GM11168 (cell line): ENCODE data around the gene B4GALNT4.
"Not testable (repeated sequence)": the region's sequence is repeated elsewhere in the genome, so short reads cannot be mapped to it uniquely, and the experiment has no call there.

Experiments
- in situ Hi-C: fragments of 300-500 bp; cut with MboI; formaldehyde crosslinking; loops from one replicate; pipeline ENCODE4 v1.12.0; 2022; ENCODE audit warnings: low sequenced_read_pairs; ENCODE audit not compliant: unreplicated experiment

Gene B4GALNT4

DNA sequence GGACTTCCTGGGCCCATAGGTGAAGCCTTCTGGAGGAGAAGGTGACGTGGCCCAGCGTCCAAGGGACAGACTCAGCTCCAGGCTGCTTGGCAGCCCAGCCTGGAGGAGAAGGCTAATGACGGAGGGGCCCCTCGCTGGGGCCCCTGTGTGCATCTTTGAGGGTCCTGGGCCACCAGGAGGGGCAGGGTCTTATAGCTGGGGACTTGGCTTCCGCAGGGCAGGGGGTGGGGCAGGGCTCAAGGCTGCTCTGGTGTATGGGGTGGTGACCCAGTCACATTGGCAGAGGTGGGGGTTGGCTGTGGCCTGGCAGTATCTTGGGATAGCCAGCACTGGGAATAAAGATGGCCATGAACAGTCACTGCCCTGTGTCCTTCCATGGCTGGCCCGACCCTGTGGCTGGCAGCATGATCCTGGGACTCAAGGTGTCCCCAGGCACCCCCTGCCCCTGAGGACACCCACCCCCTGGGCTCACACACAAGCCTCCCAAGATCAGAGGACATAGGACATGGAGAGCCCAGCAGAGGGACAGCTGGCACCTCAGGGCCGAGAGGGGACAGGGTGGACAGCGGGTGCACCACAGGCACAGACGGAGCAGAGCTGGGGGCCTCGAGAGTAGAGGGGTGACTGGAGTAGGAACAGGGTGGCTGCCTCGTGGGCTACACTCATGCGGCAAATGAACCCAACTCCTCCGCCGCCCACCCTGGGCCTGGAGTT is 35.4 kb downstream of the B4GALNT4 start:
- in situ Hi-C loops, result no loop called here

DNA sequence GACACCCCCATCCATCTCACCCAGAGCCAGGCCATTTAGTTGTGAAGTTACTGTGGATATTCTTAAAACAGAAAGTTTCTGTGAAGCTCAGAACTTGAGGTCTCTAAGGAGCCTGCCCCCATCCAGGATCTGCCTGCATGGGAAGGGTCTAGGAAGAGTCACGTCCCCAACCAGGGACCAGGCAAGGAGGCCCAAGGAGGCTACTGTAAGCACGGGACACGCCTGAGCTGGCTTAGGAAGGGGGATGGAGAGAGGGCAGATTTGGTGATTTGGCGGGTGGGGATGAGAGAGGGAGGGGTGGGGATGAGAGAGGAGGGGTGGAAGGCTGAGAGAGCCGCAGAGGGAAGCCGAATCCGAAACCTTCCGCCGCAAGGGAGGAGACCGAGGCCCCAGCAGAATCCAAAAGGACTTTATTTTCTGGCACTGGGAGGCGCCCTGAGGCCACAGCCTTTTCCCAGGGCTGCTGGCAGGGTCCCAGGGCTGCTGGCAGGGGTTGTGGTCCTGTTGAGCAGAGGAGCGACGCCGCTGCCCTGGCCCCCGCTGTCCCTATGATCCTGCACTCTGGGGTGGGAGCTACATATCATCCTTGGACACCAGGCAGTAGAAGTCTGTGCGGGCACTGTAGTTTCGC is 36.1 kb downstream of the B4GALNT4 start:
- in situ Hi-C loops, result no loop called here

DNA sequence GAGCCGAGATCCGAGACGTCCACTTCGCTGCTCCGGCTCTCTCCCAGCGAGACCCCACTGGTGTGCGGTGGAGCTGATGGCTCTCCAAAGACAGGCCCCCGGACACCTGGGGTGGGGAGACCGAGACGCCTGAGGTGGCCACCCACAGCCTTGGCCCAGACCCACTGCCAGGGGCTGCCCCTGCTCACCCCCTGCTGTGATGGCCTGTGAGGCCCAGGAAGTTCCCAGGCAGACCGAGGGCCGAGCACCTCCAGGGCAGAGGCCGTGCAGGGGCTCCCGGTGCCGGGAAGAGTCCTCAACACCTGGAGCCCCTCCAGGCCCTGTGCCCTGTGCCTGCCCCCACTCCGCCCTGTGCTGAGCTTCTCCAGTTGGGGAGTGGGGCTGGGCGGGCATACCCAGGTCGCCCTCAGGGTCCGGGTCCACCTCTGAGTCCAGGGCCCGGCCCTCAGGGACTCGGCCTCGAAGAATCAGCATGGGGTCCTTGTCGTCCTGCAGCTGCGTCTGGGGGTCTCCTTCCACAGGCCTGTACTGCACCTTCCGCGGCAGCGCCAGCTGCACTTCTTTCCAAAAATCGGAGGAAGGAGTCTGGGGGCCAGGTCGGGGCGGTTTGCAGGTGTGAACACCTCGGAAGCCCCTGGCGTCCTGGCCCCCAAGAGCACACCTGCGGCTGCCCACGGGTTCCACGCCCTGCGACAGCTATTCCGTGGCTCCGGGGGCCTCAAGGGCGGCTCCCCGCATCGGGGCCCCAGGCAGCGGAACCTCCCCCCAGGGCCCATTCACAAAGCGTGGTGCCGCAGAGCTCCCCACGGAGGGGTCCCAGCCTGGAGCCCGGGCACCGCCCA is 36.9 kb downstream of the B4GALNT4 start:
- in situ Hi-C loops, result no loop called here

DNA sequence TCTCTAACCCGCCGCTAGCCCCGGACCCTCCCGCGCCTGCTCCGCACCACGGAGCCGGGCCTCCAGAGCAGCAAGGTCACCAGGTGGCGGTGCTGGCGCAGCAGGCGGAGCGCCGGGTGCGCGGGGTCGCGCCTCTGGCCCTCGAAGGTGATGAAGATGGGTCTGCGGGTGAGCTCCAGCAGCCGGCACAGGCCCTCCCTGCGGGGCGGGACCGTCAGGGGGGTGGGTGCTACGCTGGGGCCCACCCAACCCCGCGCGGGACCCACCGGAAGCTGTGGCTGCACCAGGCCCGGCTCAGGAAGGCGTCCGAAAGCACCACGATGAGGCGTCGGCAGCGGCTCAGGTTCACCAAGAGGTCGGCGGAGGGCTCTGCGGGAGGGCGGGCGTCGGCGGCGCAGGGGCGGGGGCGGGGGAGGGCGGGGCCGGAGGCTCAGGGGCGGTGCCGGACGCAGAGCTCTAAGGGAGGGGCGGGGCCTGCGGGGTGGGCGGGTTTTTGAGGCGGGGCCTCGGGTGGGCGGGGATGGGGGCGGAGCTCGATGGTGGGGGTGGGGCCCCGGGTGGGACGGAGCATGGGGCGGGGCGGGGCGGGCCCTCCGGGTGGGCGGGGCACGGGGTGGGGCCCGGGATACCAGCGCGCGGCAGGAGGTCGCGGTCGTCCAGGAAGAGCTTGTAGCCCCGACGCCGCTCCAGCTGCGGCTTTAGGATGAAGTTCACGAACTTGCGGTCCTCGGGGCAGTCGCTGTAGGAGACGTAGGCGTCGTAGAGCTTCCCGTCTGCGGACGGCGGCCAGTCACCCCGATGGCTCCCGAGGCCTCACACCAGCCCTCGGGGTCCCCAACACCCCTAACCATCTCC is 37.7 kb downstream of the B4GALNT4 start:
- in situ Hi-C loops, result no loop called here

DNA sequence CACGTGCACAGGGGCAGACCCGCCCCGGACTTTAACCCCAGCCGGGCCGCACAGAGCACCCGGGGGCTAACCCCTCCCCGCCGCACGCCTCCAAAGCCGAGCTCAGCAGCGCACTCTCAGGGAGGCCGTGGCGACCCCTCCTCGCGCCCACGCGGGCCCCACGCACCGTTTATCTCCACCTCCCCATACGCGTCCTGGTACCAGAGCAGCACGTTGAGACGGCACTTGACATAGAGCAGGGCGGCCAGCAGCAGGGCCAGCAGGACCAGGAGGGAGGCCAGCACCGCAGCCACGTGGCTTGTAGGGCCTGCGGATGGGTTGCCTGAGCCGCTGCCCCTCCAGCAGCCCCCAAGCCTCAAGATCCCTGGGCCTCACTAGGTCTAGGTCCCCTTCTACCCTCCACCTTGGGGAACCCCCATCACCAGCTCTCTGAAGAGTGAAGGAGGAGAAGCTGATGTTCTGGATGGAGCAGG is 38.4 kb downstream of the B4GALNT4 start:
- in situ Hi-C loops, result no loop called here

DNA sequence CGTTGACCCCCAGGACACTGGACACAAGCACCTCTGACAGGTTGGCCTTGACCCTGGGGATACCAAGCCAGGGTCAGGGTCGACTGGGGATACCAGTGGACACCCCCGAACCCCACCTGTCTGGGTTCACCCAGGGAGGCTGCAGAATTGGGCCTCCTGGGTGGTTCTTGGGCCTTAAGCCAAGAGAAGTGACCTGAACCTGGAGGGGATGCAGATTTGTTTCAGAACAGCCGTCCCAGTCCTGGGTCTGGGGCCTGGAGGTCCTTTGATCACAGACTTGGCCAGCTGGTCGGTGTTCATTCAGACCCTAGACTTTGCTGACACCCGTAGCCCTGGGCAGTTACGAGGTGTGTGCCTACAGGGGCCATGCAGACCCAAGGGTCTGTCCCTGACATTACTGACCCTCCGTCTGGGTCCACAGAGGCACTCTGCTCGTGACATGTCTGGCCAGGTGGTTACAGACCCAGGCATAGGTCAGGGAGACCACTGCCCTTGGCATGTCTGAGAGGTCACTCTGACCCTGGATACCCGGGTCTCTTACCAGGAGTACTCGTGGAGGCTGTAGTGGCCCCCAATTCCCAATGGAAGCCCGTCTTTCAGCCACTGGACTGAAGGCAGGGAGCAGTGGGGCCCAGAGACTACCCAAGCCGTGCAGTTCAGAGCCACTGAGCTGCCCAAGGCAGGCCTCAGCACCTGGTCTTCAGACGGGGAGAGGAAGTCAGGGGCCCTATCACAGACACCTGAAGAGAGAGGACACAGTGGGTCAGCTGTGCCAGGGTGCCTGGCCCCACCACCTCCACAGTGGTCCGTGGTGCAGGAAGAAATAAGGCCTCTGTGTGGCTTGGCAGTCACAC is 39.1 kb downstream of the B4GALNT4 start:
- in situ Hi-C loops, result no loop called here

DNA sequence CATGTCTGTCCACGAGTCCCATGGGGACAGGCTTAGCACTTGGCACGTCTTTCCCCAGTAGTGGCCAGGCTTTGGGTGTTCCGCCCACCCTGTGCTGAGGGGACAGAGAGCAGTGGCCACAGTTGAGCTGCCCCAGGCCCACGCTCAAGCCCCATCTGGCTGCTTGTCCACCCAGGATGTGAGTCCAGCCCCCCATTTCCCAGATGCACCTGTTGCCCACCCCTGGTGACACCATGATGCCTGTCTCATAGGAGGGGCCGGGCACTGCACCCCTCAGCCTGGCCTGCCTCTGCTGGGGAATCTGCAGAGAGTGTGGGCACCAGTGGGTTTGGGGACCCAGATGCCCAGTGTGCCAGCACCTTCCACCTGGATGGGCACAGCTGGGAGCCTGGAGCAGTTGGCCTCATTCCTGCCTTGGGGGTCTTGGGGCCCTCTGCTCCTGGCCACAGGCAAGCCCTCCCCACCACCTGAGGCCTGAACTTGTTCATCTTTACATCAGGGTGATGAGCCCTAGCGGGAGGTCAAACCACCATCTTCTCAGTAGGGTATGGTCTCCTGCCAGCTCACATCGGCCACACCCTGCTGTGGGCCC is 39.8 kb downstream of the B4GALNT4 start:
- in situ Hi-C loops, result no loop called here

DNA sequence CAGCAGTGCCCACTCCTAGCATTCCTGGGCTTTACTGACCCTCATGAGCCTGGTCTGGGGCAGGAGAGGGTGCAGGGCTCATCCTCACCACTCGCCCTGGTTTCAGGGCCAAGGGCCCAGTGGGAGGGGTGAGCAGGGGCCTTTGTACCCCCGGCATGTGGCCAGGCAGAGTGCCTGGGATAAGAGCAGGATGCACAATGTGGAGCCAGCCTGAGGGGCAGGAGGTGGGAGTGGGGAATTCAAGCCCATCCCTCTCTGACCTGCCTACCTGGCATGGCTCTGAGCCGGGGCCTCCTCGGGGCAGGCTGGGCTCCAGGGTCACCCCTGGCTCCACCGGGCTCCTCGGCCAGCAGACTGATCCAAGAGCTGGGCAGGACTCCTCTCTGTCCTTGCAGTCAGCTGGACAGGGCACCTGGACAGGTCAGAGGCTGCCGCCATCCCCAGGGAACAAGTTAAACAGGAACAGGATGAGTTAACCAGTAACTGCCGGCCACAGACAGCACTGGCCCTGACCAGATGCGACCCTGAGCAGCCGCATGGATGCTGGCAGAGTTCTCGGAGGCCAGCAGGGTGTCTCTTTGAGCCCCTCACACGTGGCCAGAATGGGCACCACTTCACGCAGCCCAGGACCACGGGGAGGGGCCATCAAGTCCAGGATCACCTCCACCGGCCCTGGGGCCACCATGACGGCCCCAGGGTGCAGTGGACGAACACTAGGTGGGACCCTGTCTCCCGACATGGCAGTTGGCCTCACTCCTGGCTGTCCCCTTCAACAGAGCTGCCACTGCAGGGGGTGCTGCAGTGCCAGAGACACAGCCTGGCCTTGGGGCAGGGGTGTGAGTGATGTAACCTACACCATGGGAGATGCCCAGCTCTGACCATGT is 40.5 kb downstream of the B4GALNT4 start:
- in situ Hi-C loops, result no loop called here

DNA sequence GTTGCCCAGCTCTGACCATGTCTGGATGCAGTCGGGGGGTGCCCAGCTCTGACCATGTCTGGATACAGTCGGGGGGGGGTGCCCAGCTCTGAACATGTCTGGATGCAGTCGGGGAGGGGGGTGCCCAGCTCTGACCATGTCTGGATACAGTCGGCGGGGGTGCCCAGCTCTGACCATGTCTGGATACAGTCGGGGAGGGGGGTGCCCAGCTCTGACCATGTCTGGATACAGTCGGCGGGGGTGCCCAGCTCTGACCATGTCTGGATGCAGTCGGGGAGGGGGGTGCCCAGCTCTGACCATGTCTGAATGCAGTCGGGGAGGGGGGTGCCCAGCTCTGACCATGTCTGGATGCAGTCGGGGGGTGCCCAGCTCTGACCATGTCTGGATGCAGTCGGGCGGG is 41.4 kb downstream of the B4GALNT4 start:
- in situ Hi-C loops, result not testable (repeated sequence)

DNA sequence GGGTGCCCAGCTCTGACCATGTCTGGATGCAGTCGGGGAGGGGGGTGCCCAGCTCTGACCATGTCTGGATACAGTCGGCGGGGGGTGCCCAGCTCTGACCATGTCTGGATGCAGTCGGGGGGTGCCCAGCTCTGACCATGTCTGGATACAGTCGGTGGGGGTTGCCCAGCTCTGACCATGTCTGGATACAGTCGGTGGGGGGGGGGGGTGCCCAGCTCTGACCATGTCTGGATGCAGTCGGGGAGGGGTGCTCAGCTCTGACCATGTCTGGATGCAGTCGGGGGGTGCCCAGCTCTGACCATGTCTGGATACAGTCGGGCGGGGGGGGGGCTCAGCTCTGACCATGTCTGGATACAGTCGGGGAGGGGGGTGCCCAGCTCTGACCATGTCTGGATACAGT is 42.2 kb downstream of the B4GALNT4 start:
- in situ Hi-C loops, result not testable (repeated sequence)

DNA sequence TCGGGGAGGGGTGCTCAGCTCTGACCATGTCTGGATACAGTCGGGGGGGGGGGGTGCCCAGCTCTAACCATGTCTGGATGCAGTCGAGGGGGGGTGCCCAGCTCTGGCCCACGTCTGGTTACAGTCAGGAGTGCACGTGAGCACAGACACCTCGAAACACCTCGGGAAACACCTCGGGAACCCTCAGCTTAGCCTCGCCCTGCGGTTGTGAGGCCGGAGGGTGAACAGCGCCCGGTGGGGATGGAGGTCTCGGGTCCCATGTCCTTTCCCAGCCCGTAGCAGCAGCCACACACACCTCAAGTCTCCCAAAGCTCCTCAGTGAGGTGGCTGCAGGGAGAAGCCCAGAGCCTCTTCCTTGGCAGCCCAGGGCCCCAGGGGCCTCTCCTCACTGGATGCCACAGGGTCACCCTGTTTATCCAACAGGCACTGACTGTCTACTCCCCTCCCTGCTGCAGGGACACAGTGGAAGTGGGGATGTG is 43.4 kb downstream of the B4GALNT4 start:
- in situ Hi-C loops, result no loop called here

DNA sequence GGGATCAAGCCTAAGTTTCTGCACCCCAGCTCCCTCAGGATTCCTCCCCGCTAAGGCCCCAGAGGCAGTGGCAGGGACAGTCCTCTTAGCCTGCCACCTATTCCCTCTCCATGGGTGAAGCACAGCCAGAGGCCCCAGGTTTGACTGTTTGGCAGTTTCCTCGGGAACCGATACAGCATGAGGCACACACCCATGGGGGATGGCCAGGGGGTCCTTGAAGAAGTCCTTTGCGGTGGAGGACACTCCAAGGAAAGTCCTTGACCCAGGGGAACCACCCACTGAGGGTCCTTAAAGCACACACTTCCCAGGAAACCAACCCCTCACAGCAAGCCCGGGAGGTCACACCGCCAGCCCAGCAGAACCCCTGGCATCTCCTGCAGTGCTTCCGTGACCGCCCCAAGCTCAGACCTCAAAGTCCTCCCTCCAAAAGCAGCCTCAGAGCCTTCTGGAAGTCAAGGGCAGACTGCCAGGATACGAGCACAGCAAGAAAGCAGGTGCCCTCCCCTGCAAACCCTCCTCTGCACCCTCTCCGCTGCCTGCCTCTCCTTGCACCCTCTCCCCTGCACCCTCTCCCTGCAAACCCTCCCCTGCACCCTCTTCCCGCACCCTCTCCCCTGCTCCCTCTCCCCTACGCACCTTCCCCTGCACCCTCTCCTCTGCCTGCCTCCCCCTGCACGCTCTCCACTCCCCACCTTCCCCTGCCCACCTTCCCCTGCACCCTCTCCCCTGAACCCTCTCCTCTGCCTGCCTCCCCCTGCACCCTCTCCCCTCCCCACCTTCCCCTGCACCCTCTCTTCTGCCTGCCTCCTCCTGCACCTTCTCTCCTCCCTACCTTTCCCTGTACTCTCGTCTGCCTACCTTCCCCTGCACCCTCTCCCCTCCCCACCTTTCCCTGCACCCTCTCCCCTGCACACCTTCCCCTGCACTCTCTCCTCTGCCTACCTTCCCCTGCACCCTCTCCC is 44.1 kb downstream of the B4GALNT4 start:
- in situ Hi-C loops, result no loop called here

DNA sequence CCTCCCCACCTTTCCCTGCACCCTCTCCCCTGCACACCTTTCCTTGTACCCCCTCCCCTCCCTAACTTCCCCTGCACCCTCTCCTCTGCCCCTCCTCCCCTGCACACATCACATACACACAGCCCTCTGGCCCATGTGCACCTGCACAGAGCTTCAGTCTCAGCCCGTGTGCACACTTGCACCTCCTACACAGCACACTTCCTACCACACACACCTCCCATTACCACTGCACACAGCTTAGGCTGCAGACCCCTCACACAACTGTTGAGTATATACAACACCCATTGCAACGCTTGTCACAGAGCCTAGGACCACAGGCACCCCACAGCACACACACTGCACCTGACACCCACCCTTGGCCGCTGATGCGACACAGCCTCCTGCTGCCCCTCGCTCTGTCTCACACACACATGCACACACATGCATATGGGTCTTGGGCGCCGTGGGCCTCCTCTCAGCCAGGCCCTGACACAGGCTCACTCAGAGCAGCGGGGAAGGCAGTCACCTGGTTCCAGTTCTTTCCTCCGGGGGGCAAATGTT is 45.1 kb downstream of the B4GALNT4 start:
- in situ Hi-C loops, result no loop called here

DNA sequence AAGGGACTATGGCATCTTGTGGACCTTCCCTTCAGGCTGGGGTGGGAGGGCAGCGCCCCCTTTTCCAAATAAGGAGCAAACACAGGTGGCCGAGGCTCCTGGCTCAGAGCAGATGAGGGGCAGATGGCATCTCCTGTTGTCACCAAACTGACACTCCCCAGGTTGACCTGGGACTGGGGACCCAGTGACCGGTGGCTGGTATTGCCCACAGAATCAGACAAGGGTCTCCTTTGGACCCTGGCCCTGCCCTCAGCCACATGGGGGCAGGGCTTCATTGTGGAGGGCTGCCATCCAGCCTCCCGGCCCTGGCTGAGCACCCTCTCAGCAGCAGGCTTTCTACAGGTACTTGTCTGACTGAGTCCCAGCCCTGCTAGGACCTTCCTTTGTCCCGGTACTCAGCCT is 46.3 kb downstream of the B4GALNT4 start:
- in situ Hi-C loops, result no loop called here

DNA sequence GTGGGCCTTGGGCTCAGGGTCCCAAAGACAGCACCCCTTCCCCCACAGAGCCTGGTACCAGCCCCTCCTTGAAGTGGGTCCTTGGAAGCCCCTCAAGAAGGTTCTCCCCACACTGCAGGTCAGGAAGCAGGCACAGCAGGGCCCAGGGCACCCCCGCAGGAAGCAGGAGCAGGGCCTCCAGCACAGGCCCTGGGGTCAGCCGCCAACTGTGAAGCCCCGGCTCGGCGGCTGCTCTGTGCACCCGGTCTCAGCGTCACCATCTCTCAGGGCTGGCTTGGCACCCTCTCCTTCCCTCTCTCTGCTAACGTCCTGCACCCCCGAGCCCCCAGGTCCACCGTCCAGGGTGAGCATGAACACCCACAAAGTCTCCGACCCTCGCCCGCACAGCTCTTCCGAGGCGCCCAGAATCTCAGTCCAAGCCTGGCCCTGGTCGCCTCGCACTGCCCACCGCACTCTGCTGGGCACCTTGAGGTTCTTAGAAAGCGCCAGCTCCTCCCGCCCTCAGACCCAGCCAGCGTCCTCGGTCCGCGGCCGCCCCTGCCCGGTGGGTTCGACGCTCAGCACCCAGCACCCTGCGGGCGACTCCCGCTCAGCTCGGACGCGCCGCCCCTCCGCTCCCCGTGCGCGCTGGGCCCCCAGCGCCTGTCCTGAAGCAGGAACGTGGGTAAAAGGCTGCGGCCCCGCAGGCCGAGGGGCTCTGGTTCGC is 46.9 kb downstream of the B4GALNT4 start:
- in situ Hi-C loops, result no loop called here
